SK-N-SH (cell line): Measurements from ENCODE around the gene RAB1A. TPM values are rescaled to one million over a fixed set of nuclear protein-coding genes. Genes with fewer than 3 reads are reported as not detected.

Experiments
- CTCF ChIA-PET: fragments of 300-600, 350-600 bp; formaldehyde crosslinking; extraction: SDS; loops from one replicate; lab custom pipeline; 2021; lab: Yijun Ruan, JAX
- POLR2A ChIA-PET: fragments of 350-600 bp; sonication (Branson Sonifier 250); formaldehyde crosslinking; extraction: SDS; loops from one replicate; lab custom pipeline; 2020; ENCODE audit warnings: antibody characterized with exemption, inconsistent platforms; lab: Yijun Ruan, JAX
- DNase-seq: peaks from one replicate; pipeline ENCODE4 v3.0.0; 2012
- H2AFZ ChIP-seq: fragments of 200-600 bp; sonication (generic); 2 replicates; pipeline ENCODE4 v1.8.1; 2016; ENCODE audit warnings: antibody characterized with exemption, mild to moderate bottlenecking, low read depth
- H3F3A ChIP-seq: fragments of 200-600 bp; sonication (generic); replicated peaks from 2 replicates; pipeline ENCODE3; 2016; ENCODE audit warnings: antibody characterized with exemption, mild to moderate bottlenecking; ENCODE audit not compliant: insufficient read depth
- H3K27ac ChIP-seq, 2 experiments: fragments of 200-500 bp in 1 of 2; fragments of 200-600 bp in 1 of 2; sonication (Bioruptor generic) in 1 of 2; sonication (generic), shearing (Covaris generic) in 1 of 2; 2 replicates each; pipeline versions ENCODE4 v1.5.1 to v1.6.1; 2014 to 2016; ENCODE audit warnings: low read depth in 2 of 2, inconsistent platforms in 1 of 2, low read length in 1 of 2, mild to moderate bottlenecking in 1 of 2, mixed read lengths in 1 of 2
- H3K27me3 ChIP-seq: fragments of 200-600 bp; sonication (generic), shearing (Covaris generic); 2 replicates; pipeline ENCODE4 v1.6.1; 2016; ENCODE audit warnings: mixed run types; ENCODE audit not compliant: insufficient read depth
- H3K36me3 ChIP-seq, 2 experiments: fragments of 200-500 bp in 1 of 2; fragments of 200-600 bp in 1 of 2; sonication (Bioruptor generic) in 1 of 2; sonication (generic) in 1 of 2; replicated peaks in 1 of 2; 2 replicates each; pipeline versions ENCODE3 to v1.5.1; 2014 to 2016; ENCODE audit warnings: low read length in 1 of 2, mild to moderate bottlenecking in 1 of 2; ENCODE audit not compliant: insufficient read depth in 2 of 2, control insufficient read depth in 1 of 2
- H3K4me1 ChIP-seq, 2 experiments: fragments of 200-500 bp in 1 of 2; fragments of 200-600 bp in 1 of 2; sonication (Bioruptor generic) in 1 of 2; sonication (generic), shearing (Covaris generic) in 1 of 2; 2 replicates each; pipeline versions ENCODE4 v1.5.1 to v1.6.1; 2014 to 2016; ENCODE audit warnings: low read depth in 1 of 2, low read length in 1 of 2, mixed run types in 1 of 2; ENCODE audit not compliant: insufficient read depth in 2 of 2, control insufficient read depth in 1 of 2
- H3K4me2 ChIP-seq: fragments of 200-600 bp; sonication (generic), shearing (Covaris generic); 2 replicates; pipeline ENCODE4 v1.6.1; 2017; ENCODE audit warnings: mixed run types
- H3K4me3 ChIP-seq, 2 experiments: fragments of 200-500 bp in 1 of 2; fragments of 200-600 bp in 1 of 2; sonication (Bioruptor generic) in 1 of 2; sonication (generic), shearing (Covaris generic) in 1 of 2; 2 replicates each; pipeline versions ENCODE4 v1.5.1 to v1.8.1; 2014 to 2016; ENCODE audit warnings: low read depth in 2 of 2, inconsistent platforms in 1 of 2, low read length in 1 of 2, mild to moderate bottlenecking in 1 of 2, mixed read lengths in 1 of 2, moderate library complexity in 1 of 2
- H3K79me2 ChIP-seq: fragments of 200-600 bp; sonication (generic); 2 replicates; pipeline ENCODE4 v1.8.1; 2017; ENCODE audit warnings: mild to moderate bottlenecking; ENCODE audit not compliant: insufficient read depth
- H3K9ac ChIP-seq: fragments of 200-600 bp; sonication (generic); 2 replicates; pipeline ENCODE4 v1.6.1; 2017; ENCODE audit warnings: mixed run types
- H3K9me2 ChIP-seq: fragments of 200-600 bp; sonication (generic); 2 replicates; pipeline ENCODE4 v1.6.1; 2017; ENCODE audit warnings: mixed run types
- H3K9me3 ChIP-seq: fragments of 200-600 bp; sonication (generic); 2 replicates; pipeline ENCODE4 v1.6.1; 2017; ENCODE audit warnings: mixed run types, mild to moderate bottlenecking, moderate library complexity
- H4K20me1 ChIP-seq: fragments of 200-600 bp; sonication (generic); 2 replicates; pipeline ENCODE4 v1.6.1; 2017; ENCODE audit warnings: mild to moderate bottlenecking, mixed run types; ENCODE audit not compliant: insufficient read depth
- ELF1 ChIP-seq: IDR thresholded peaks from 2 replicates; pipeline ENCODE4 v1.4.0; 2012
- EP300 ChIP-seq, 2 experiments: IDR thresholded peaks; 2 replicates each; pipeline versions ENCODE4 v1.4.0 to v1.6.1; 2012; ENCODE audit warnings: borderline replicate concordance in 1 of 2, low read depth in 1 of 2, low read length in 1 of 2
- EZH2phosphoT487 ChIP-seq: fragments of 200-600 bp; sonication (generic); IDR thresholded peaks from 2 replicates; pipeline ENCODE4 v1.6.1; 2017; ENCODE audit warnings: low read depth, mixed run types, mild to moderate bottlenecking, antibody characterized with exemption, moderate library complexity, borderline replicate concordance
- FOXM1 ChIP-seq: IDR thresholded peaks from 2 replicates; pipeline ENCODE4 v1.4.0; 2012; ENCODE audit warnings: low read depth, mild to moderate bottlenecking
- GATA2 ChIP-seq: sonication (generic); formaldehyde crosslinking; IDR thresholded peaks from 2 replicates; pipeline ENCODE4 v1.5.0; 2020; ENCODE audit warnings: mild to moderate bottlenecking, missing genetic modification reagents
- IRF3 ChIP-seq: fragments of 150-350 bp; IDR thresholded peaks from 2 replicates; pipeline ENCODE4 v1.6.1; 2016; ENCODE audit warnings: mild to moderate bottlenecking, low read depth, low read length
- NFIC ChIP-seq: IDR thresholded peaks from 2 replicates; pipeline ENCODE4 v1.4.0; 2012; ENCODE audit warnings: borderline replicate concordance
- NRF1 ChIP-seq: IDR thresholded peaks from 2 replicates; pipeline ENCODE4 v1.6.1; 2012; ENCODE audit warnings: low read depth, mild to moderate bottlenecking, low read length
- RXRA ChIP-seq: IDR thresholded peaks from 2 replicates; pipeline ENCODE4 v1.4.0; 2012; ENCODE audit warnings: low read depth, mild to moderate bottlenecking, borderline replicate concordance
- SMC3 ChIP-seq: IDR thresholded peaks from 2 replicates; pipeline ENCODE4 v1.6.1; 2012; ENCODE audit warnings: low read depth, low read length, improper control_type of control experiment
- TCF12 ChIP-seq: IDR thresholded peaks from 2 replicates; pipeline ENCODE4 v1.4.0; 2012
- USF2 ChIP-seq: fragments of 150-350 bp; IDR thresholded peaks from 2 replicates; pipeline ENCODE4 v1.6.1; 2017; ENCODE audit warnings: antibody characterized with exemption, low read length, low read depth, borderline replicate concordance
- YY1 ChIP-seq: IDR thresholded peaks from 2 replicates; pipeline ENCODE4 v1.4.0; 2012; ENCODE audit warnings: low read depth, mild to moderate bottlenecking
- ZBTB33 ChIP-seq: IDR thresholded peaks from 2 replicates; pipeline ENCODE4 v1.4.0; 2012; ENCODE audit warnings: low read depth, borderline replicate concordance
- WGBS: methylation state at CpG from one replicate; pipeline ENCODE4 v1.1.6; 2017; ENCODE audit warnings: low lambda C conversion rate; 5-methylcytosine and 5-hydroxymethylcytosine counted together
- polyA plus RNA-seq, 3 experiments: library from polyadenylated mRNA; depleted of rRNA; stranded (reverse); fragments of >200 nt; gene quantifications; 2 replicates each; pipeline ENCODE4 v1.2.3, GENCODE V29; 2012

The RAB1A gene
- polyA plus RNA-seq, 1 of the 3 experiments (the other 2 are of a cell fraction) = 113 TPM

- no peak for TF ChIP-seq ZBTB33
These were observed 36.7 kb downstream of the RAB1A start (continued) for GRCh38 chr2:65093211-65093610.

GRCh38 chr2:65092791-65093190 lies 37.1 kb downstream of the RAB1A start:
- H3K79me2 ChIP-seq = peaks cover 98% of the 10 kb centered on the region
- DNase-seq = no peak
- peaks cover 15% of the 10 kb centered on the region for H3F3A ChIP-seq
- peaks cover 93% of the 10 kb centered on the region for H4K20me1 ChIP-seq
- no peak overlapping the region for H3K4me3 ChIP-seq
- no peaks in the 10 kb centered on the region for H3K9me2 ChIP-seq
- H3K36me3 ChIP-seq = peaks cover 40 to 63% of the 10 kb centered on the region in 2 experiments
- no peak for TF ChIP-seq USF2
- no peak for TF ChIP-seq TCF12
- no peak for TF ChIP-seq EZH2phosphoT487
- no peak for TF ChIP-seq ELF1
- TF ChIP-seq GATA2 (CRISPR knock-in tag) = no peak
- no peak for TF ChIP-seq ZBTB33
- no peak for TF ChIP-seq IRF3
- TF ChIP-seq FOXM1 = no peak
- no peak for TF ChIP-seq RXRA
- no peak for TF ChIP-seq NRF1
- no peak for TF ChIP-seq YY1
- TF ChIP-seq EP300 (IDR thresholded peaks at IDR 0.05; ENCODE audit: borderline replicate concordance in 1 of 2, low read depth in 1 of 2, low read length in 1 of 2) = no peak
- no peak for TF ChIP-seq NFIC
- TF ChIP-seq SMC3 = no peak
- no peaks in the 10 kb centered on the region for H3K9me3 ChIP-seq
- H3K4me2 ChIP-seq = no peak overlapping the region
- ChIA-PET CTCF (interaction anchor here (1.0 kb wide), 1 partner anchor 11 kb away, joined by 3 read pairs; no protein-coding TSS in a partner anchor), POLR2A (no interaction called here)
- no peaks in the 10 kb centered on the region for H3K27me3 ChIP-seq
- H2AFZ ChIP-seq = no peak overlapping the region
- no peak overlapping the region for H3K27ac ChIP-seq
- 93% methylated on average over 4 of the region's 4 CpGs for WGBS
- no peaks in the 10 kb centered on the region; a peak in 1 of 4 replicates for H3K4me1 ChIP-seq
- H3K9ac ChIP-seq = no peak overlapping the region
